IPS DF 4.7 (cell line): ENCODE measurements around the gene UXS1.

Experiments
- DNase-seq: peaks from one replicate; pipeline ENCODE4 v3.0.0-alpha.2; 2013; ENCODE audit warnings: low spot score; ENCODE audit errors: extremely low read depth

Gene UXS1

DNA sequence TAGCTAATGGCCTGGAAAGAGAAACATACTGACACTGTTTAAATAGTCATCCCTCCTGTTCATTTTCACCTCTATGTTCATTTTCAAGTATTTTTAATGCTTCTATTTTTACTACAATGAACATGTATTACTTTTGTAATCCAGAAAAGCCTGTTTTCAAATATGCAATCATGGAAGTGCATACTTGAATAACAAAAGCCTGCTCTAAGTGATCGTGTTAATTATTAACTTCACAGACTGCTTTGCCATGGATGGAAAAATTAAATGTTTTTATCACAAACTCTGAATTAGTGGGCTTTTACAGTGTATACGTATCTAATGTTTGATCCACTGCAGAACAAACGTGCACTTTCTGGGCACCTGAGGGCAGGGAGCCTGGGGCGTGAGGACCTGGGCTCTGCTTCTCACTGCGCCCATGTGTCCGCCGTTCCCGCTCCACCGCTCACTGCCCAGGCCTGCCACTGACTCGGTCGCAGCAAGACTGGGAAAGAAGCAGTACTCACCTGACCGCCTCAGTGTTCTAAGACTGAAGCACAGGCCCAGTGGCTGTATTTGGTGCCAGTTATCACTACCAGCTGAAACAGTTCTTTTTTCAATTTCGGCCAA, 80.6 kb downstream of the UXS1 start:
- DNase-seq, result no peak

DNA sequence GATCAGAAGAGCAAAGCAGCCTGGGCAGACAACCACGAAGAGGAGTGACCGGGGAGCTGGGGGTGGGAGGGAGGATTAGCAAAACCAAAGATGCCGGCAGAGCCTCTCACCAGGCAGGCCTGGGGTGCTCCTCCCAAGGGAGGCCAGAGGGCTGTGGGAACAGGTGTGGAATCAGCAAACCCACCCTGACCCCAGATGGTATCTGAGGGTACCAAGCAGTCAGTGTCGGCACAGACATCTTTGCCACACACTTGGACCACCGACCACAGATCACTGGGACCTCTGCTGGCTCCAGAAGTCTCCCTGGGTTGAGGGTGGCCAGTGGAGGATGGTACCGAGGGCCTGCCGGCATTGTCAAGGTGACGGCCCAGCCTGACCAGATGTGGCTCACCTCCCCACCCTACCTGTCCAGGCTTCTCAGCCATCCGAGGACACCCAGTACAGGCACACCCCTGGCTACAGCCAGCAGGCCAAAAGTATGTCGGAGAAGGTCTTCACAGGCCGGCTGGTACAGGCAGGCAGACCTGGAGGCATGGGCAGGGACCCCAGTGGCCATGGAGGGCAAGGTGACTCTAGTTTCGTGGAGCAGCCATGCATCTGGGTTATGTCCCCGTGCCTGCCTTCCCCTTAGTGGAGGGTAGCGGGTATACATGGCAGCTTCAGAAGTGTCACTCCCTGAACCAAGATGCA, 82.1 kb downstream of the UXS1 start:
- DNase-seq, result no peak

DNA sequence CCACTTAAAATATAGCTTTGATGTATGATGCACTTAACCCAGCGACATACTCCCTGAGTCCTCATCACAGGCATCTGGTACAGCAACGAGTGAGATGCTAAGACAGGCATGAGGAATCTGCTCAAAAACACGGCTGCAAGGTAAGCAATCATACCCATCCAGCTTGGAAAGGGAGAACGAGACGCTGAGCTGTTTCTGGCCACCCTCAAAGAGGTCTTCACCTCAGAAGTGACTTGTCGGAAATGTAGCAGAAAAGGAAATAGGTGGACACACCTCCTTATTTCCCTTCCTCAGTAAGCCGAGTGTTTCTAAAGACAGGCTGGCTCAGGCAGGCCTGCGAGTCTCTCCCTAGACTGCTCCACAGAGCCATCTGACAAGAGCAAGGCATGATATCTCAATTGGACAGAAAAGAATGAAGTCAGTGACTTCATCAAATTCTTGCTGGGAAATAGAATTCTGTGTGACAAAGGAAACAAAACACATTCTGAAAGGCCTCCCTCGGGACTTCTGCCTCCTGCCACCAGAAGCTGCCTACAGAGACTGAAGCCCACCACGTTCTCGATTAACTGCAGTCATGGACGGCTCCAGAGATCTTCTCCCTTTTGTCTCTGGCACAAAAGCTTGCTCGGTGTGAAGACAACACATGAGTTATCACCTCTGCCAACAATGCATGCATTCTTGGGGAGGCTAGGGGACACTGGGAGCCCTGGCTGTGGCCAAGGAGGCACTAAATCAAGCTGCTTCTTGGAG, 84.3 kb downstream of the UXS1 start:
- DNase-seq, result no peak

GRCh38 chr2:106108791-106109190, 85.3 kb downstream of the UXS1 start:
- no peak for DNase-seq

DNA sequence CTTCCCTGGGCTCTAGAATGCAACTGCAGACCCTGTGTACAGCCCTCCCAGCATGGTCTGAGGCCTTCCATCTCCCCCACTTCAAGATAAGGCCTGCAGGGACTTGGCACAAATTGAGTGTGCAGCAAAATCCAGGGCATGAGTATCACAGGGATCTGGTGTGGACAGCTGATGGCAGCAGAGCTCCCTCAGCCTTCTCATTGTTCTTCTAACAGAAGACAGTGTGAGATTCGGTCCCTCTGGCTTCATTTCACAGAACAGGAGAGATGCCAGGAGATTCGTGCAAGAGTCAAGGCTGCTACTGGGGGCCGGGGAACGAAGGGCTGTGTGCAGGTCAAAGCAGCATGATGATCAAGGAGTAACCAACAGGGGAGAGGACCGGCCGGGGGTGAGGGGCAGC, 85.8 kb downstream of the UXS1 start:
- no peak for DNase-seq

DNA sequence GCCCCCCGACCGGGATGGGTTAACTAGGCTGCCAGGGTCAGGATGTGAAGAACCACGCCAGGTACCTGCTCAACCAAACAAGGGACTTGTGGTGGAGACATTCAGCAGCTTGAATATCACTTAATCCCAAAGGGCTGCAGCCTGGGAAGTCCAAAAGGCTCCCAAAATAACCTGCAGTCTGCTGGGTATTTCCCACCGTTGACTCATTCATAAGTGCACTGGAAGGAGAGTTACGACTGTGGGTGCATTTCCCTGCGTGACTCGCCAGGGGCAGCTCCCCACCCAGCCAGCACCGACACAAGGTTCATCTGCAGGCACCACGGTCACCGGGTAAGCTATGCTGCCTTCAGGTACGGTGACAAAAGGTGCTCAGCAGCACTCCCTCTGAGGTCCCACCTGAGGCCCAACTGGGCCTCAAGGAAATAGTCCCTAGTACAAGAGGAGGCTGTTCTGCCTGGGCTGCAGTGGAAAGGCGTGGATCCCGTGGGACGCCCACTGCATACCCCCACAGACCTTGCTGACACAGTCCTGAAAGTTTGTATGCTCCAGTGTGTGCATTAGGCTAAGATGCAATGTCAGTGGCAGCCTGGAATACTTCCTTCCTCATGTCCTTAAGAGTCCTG, 86.5 kb downstream of the UXS1 start:
- DNase-seq, result no peak

- DNase-seq, result no peak
These were observed 87.2 kb downstream of the UXS1 start for GRCh38 chr2:106106622-106107508.

DNA sequence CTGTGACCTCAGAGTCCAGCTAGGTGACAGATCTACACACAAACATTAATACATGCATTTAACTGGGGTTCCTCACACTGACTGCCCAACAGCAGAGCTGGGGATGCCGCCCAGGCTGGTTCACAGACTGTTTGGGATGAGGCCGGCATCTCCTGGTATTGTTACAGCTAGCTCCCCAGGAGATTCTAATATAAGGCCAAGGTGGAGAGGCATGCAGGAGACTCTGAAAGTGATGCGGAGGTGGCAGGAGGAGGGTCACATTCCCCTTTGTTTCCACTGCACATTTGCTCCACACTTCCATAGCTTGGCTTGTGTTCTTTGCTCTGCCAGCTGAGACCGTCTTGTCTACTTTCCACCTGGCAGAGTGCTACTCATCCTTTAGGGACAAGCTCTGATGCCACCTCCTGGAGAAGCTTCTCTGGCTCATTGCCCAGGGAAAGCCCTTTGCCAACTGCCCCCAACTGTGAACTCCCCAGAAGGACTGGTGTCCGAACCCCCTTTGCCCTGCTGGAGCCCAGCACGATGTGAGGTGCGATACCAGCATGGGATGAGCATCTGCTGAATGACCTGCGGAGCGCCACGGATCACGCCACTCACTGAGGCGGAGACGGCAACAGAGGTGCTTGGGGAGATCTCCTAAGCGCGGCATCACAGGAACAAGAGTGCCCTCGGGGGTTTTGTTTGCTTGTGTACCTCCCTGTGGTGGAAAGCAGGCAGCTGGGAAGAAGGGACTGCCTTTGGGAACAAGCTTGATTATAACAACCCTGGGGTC, 88.8 kb downstream of the UXS1 start:
- DNase-seq, result no peak

DNA sequence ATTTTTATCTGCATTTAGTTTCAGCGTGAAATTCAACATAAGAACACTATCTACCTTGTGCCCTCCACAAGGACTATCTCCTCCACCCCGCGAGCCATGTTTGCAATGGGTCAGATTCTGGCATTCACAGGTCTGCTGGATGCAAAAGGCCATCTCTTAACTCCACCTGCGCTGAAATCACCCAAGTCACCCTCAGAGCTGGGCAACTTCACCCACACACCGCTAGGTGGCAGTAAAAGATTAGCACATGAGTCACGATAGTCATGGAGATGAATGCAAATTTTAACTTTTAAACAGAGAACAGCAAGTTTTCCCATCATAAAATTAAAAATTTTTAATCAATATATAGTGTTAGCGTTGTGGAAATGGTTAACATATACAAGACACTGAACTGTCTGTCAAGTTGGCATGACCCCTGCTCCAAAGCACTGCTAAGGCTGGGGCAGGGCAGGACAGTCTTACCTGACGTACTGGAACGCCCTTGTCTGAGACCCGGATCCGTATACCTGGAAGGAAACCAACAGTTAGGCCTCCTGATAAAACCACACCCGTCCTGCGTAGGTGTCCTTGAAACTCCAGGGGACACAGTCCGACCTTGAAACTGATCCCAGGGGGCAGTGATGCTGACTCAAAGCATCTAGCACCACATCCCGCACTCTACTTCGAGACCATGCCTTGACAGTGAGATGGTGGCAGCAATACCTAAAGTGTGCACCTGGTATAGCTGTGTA, 89.6 kb downstream of the UXS1 start:
- DNase-seq, result peak; percentile 44

DNA sequence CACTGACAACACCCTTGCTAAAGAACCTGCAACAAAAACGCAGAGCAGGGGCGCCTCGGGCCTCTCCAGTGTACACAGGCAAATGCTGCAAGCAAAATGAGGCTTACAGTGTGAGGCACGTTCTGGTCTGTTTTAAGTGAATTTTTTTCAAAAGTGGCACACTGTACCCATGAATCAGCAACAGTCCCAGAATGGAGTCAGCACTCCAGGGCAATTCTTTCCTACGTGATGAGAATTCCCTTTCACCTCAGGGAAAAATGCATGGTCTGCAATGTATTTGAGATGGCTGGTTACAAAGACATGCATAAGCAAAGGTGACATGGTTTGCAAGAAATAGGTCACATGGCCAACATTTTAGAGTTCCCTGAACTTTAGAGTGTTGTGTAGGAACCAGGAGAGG, 94.4 kb downstream of the UXS1 start:
- DNase-seq, result no peak

GRCh38 chr2:106098664-106099063, 95.4 kb downstream of the UXS1 start:
- DNase-seq, result no peak

- no peak for DNase-seq
These were observed 96.0 kb downstream of the UXS1 start for GRCh38 chr2:106098081-106098480.

DNA sequence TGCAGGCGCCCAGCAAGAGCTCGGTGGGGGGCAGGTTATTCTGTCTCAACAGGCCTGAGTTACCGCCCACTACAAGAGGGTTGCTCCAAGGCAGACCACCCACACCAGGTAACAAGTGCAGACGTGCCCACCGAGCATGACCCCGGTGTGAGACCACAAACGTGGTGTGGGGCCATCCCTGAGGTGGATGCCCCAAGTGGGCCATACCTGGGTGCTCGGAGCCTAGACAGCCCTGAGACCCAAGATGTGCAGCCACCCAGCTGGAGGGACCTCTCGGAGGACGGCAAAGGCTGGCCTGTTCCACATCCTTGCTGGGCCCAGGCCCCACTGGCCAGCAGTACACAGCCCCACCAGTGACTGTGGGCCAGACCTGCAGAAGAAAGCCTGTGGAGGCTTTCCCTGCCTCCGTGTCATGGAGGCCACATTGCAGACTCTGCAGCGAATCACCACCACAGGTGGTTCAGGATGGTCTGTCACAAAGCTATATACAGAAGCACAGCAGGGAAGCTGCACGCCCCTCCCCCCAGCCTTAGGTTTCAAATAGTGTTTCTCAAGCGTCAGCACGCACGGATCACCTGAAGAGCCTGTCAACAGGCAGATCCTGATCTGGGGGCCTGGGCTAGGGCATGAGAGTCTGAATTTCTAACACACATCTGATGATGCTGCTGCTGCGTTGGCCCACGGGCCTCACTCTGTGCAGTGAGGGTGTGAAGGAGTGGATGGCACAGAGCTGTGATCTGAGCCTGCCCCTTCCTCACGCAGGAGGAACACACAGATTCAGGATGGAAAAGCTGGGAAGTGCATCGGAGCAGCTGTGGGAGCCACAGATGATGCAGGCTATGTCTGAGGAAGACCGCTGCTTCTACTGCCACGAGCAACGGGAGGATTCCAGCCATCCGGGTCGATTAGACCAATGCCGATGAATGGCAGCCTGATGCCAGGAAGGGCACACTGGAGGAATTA, 96.8 kb downstream of the UXS1 start:
- no peak for DNase-seq

- no peak for DNase-seq
These were observed 97.6 kb downstream of the UXS1 start for GRCh38 chr2:106096299-106097037.

DNA sequence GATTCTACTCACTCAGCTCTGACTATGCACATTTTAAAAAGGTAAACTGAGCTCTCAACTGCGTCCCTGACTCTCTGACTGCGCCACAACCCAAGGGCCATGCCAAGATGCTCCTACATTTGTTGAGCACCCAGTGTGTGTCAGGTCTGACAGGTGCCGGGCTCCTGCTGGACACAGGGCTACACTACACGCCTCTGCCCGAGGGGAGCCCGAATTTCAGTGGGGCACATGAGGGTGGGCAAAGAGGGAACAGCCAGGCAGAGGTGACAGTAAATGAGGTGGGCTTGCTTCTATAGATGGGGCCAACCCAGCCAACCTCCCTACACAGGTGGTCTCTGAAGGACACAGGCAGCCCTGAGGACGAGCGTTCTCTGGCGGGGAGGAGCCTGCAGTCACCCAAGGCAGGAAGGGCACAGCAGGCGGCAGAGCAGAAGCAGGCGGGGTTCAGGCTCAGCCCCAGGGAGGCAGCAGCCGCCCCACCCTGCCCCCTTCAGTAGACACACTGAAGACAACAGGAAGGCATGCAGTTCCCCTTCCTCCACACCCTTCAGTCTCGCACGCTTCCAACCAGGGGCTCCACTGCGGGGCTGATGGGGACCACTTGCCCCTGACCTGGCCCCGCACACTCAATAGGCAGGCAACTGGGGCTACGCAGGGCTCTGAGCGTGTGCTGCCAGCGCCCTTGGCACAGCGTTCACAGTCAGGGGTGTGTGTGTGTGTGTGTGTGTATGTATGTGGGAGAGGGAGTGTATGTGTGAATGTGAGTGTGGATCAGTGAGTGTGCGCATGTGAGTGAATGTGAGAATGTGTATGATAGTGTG, 98.4 kb downstream of the UXS1 start:
- no peak for DNase-seq

DNA sequence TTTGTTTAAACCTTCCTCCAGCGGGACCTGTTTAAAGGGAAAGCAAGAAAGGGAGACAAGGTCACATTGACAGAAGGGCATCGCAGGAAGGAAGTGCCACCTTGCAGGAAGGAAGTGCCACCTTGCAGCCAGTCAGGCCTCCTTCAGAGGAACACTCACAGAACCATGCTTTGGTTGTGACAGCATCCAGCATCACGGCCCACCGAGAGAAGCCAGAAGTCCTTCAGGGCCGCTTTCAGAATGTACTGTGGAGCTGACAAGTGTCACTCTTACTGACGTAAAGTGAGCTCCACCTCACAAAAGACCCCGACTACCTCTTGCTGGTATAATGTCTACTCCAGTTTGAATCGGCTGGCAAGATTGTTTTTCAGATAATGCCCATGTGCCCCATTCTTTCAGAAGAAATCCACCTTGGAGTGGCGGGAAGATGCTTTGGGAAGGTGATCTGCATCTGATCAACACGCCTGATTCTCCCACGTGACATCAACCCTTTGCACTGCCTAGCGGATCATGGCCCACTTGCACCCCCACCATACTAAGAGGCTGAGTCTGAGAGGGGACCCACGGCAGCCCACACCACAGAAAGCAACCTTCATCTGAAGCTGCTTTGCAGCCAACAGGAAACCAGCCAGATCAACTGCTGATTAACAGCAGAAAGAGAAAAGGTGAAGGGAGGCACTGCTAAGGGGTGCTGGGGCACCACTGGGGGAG, 99.8 kb downstream of the UXS1 start:
- no peak for DNase-seq
